ENCODE data around the gene MTMR10. TPM values are rescaled to one million over a fixed set of nuclear protein-coding genes. Genes with fewer than 3 reads are reported as not detected.

Gene MTMR10
- total RNA-seq, 3 donors from 2014 or later: 9.1 to 12.3 (median 10.8) TPM

- peaks cover 3% of the 10 kb centered on the region for H3K4me1 Mint-ChIP-seq (ENCODE audit: low read depth)
- DNase-seq: no peak
- no peaks in the 10 kb centered on the region for H3K9me3 Mint-ChIP-seq
- no peak overlapping the region for H3K4me3 Mint-ChIP-seq
- H3K27me3 Mint-ChIP-seq (ENCODE audit: low read depth): peaks cover 8% of the 10 kb centered on the region
- ATAC-seq: no peak
- no peaks in the 10 kb centered on the region for H3K36me3 Mint-ChIP-seq (ENCODE audit: insufficient read depth)
These were observed 29.7 kb upstream of the MTMR10 start for GRCh38 chr15:31021067-31021665.

GRCh38 chr15:31020542-31020941 is 29.1 kb upstream of the MTMR10 start:
- DNase-seq (no peak), ATAC-seq (no peak)
- H3K36me3 Mint-ChIP-seq (ENCODE audit: insufficient read depth): no peaks in the 10 kb centered on the region
- no peaks in the 10 kb centered on the region for H3K9me3 Mint-ChIP-seq
- peaks cover 8% of the 10 kb centered on the region for H3K27me3 Mint-ChIP-seq (ENCODE audit: low read depth)
- H3K4me3 Mint-ChIP-seq: no peak overlapping the region
- peaks cover 3% of the 10 kb centered on the region for H3K4me1 Mint-ChIP-seq (ENCODE audit: low read depth)

- no peak overlapping the region for H3K4me3 Mint-ChIP-seq
- peaks cover 5% of the 10 kb centered on the region for H3K27me3 Mint-ChIP-seq (ENCODE audit: low read depth)
- DNase-seq: no peak
- no peak for ATAC-seq
- H3K4me1 Mint-ChIP-seq (ENCODE audit: low read depth): peaks cover 6% of the 10 kb centered on the region
- no peaks in the 10 kb centered on the region for H3K9me3 Mint-ChIP-seq
- H3K36me3 Mint-ChIP-seq (ENCODE audit: insufficient read depth): no peaks in the 10 kb centered on the region
These were observed 28.6 kb upstream of the MTMR10 start for GRCh38 chr15:31019986-31020385.

DNA sequence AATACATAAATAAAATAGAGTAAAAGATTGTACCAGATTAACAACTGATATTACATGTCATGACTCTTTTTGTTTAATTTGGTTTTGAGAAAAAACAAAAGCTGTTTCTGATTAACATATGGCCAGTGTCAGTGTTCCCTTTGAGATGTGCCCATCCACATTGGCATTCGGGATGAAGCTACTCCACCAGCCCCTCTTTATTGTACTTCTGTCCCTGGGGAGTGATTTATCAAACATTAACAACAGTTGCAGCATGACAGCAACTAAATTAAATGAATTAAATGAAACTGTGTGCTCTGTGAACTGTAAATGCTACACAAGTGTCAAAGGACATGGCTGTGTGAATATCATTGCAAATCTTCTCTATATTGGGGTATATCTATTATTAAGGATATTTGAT is 25.9 kb upstream of the MTMR10 start:
- H3K36me3 Mint-ChIP-seq (ENCODE audit: insufficient read depth): peaks cover 4% of the 10 kb centered on the region
- H3K9me3 Mint-ChIP-seq: peaks cover 5% of the 10 kb centered on the region
- peaks cover 3% of the 10 kb centered on the region for H3K27me3 Mint-ChIP-seq (ENCODE audit: low read depth)
- peaks cover 17% of the 10 kb centered on the region for H3K4me1 Mint-ChIP-seq (ENCODE audit: low read depth)
- no peak overlapping the region for H3K4me3 Mint-ChIP-seq
- DNase-seq (no peak), ATAC-seq (no peak)

DNA sequence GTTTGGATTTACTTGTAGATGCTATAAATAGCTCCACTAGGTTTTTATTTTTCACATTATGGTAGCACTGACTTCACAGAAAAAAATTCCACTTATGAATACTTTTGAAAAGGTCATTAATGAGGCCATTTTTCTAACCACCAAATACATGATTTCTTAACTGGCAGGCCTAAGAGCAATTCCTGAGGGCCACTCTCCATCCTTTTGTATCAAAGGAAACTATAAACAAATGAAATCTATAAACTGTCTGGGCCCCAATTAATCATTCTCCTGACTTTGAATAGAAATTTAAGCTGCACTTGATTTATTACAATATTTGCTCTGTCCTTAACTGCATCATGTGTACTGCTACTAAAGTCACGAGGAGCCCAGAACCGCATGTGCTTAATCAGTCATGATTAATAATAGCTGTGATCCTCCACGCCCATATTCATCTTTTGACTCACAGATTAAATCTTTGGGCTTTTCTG is 25.1 kb upstream of the MTMR10 start:
- Mint-ChIP-seq H3K9me3 (peaks cover 11% of the 10 kb centered on the region), H3K4me1 (ENCODE audit: low read depth) (peaks cover 17% of the 10 kb centered on the region), H3K4me3 (no peak overlapping the region), H3K36me3 (ENCODE audit: insufficient read depth) (peaks cover 5% of the 10 kb centered on the region), H3K27me3 (ENCODE audit: low read depth) (peaks cover 3% of the 10 kb centered on the region)
- no peak for DNase-seq
- ATAC-seq: no peak

- Mint-ChIP-seq H3K9me3 (peaks cover 11% of the 10 kb centered on the region), H3K27me3 (ENCODE audit: low read depth) (peaks cover 3% of the 10 kb centered on the region), H3K4me1 (ENCODE audit: low read depth) (peaks cover 17% of the 10 kb centered on the region), H3K4me3 (no peak overlapping the region), H3K36me3 (ENCODE audit: insufficient read depth) (peaks cover 5% of the 10 kb centered on the region)
- ATAC-seq (no peak), DNase-seq (no peak)
These were observed 23.1 kb upstream of the MTMR10 start for GRCh38 chr15:31014608-31014925.

- Mint-ChIP-seq H3K27me3 (ENCODE audit: low read depth) (peaks cover 3% of the 10 kb centered on the region), H3K36me3 (ENCODE audit: insufficient read depth) (peaks cover 5% of the 10 kb centered on the region), H3K4me1 (ENCODE audit: low read depth) (peaks cover 17% of the 10 kb centered on the region), H3K4me3 (no peak overlapping the region), H3K9me3 (peaks cover 11% of the 10 kb centered on the region)
- ATAC-seq: peak in 1 of 2 donors; percentile 43
- no peak for DNase-seq
These were observed 22.6 kb upstream of the MTMR10 start for GRCh38 chr15:31013863-31014607.

DNA sequence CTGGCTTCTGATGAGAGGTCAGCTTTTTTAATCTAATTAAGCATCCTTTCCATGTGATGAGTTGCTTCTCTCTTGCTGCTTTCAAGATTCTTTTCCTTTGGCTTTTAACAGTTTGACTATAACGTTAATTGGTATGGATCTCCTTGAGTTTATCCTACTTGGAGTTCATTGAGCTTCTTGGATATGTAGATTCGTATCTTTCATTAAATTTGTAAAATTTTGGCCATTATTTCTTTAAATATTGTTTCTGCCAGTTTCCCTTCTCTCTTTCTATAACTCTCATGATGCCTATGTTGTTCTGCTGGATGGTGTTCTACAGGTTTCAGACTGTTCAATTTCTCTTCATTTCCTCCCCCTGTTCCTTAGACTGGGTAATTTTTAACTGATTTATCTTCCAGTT is 21.0 kb upstream of the MTMR10 start:
- H3K4me1 Mint-ChIP-seq (ENCODE audit: low read depth): peaks cover 17% of the 10 kb centered on the region
- peaks cover 11% of the 10 kb centered on the region for H3K9me3 Mint-ChIP-seq
- H3K27me3 Mint-ChIP-seq (ENCODE audit: low read depth): peaks cover 2% of the 10 kb centered on the region
- ATAC-seq (no peak), DNase-seq (no peak)
- peaks cover 5% of the 10 kb centered on the region for H3K36me3 Mint-ChIP-seq (ENCODE audit: insufficient read depth)
- no peak overlapping the region for H3K4me3 Mint-ChIP-seq

DNA sequence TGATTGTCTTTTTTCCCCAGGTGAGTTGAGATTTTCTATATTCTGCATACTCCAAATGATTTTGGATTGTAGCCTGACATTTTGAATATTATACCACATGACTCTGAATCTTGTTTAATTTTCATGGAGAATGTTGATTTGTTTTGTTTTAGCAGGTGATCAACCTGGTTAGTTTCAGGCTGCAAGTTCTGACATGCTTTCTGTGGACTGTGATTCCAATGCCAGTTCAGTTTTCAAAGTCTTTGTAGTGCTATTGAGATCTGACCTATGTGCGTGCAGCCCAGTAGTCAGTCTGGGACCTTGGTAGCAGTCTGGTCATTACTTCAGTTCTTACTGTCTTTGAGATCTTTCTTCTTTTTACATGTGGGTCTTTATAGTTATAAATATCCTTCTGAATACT is 18.6 kb upstream of the MTMR10 start:
- H3K4me3 Mint-ChIP-seq: no peak overlapping the region
- peaks cover 5% of the 10 kb centered on the region for H3K36me3 Mint-ChIP-seq (ENCODE audit: insufficient read depth)
- H3K4me1 Mint-ChIP-seq (ENCODE audit: low read depth): peaks cover 21% of the 10 kb centered on the region
- ATAC-seq: no peak
- H3K9me3 Mint-ChIP-seq: peaks cover 11% of the 10 kb centered on the region
- H3K27me3 Mint-ChIP-seq (ENCODE audit: low read depth): peaks cover 6% of the 10 kb centered on the region
- no peak for DNase-seq

DNA sequence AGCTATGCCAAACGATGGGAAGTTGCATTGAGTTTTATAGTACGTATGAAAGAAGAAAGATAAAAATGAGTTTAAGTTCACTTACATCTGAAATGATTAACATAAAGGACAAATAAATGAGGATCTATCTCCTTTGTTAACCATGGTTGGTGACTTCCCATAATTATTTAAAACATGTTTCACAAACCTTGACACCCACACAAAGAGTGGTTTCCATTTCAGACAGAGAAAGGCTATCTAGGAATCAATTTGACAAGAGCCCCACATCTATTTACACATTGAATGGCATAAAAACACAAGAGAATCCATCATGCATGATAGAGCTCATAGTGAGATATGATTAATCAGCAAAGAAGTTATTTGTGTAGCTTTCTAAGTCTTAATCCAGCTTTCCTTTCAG is 14.2 kb upstream of the MTMR10 start:
- DNase-seq (no peak), ATAC-seq (no peak)
- no peaks in the 10 kb centered on the region for H3K36me3 Mint-ChIP-seq (ENCODE audit: insufficient read depth)
- no peaks in the 10 kb centered on the region for H3K9me3 Mint-ChIP-seq
- no peak overlapping the region for H3K4me3 Mint-ChIP-seq
- H3K4me1 Mint-ChIP-seq (ENCODE audit: low read depth): peaks cover 14% of the 10 kb centered on the region
- peaks cover 15% of the 10 kb centered on the region for H3K27me3 Mint-ChIP-seq (ENCODE audit: low read depth)

- Mint-ChIP-seq H3K27me3 (ENCODE audit: low read depth) (peaks cover 15% of the 10 kb centered on the region), H3K36me3 (ENCODE audit: insufficient read depth) (no peaks in the 10 kb centered on the region), H3K4me3 (no peak overlapping the region), H3K4me1 (ENCODE audit: low read depth) (peaks cover 14% of the 10 kb centered on the region), H3K9me3 (no peaks in the 10 kb centered on the region)
- ATAC-seq (no peak), DNase-seq (no peak)
These were observed 12.8 kb upstream of the MTMR10 start for GRCh38 chr15:31004220-31004733.

GRCh38 chr15:31001702-31002101 is 10.3 kb upstream of the MTMR10 start:
- H3K4me1 Mint-ChIP-seq (ENCODE audit: low read depth): peaks cover 14% of the 10 kb centered on the region
- peaks cover 13% of the 10 kb centered on the region for H3K27me3 Mint-ChIP-seq (ENCODE audit: low read depth)
- DNase-seq (no peak), ATAC-seq (no peak)
- no peaks in the 10 kb centered on the region for H3K36me3 Mint-ChIP-seq (ENCODE audit: insufficient read depth)
- no peaks in the 10 kb centered on the region for H3K9me3 Mint-ChIP-seq
- H3K4me3 Mint-ChIP-seq: no peak overlapping the region

DNA sequence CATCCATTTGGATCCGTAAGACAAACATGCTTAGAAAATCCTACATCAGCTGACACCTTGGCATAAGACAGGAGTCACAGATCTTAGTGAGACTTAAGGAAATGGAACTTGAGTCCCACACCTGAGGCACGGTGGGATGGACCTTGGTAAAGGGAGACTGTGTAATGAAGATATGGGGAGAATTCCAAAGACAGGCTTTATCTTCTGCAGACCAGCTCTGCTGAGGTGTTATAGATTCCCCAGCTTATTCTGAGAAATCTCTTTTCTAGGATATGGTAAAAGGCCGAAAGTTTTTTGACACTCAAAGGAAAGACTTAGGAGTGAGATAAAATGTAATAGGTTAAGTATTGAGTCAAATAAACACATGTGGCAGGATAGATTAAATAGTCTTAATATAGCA is 8.3 kb upstream of the MTMR10 start:
- Mint-ChIP-seq H3K36me3 (ENCODE audit: insufficient read depth) (no peaks in the 10 kb centered on the region), H3K4me1 (ENCODE audit: low read depth) (peaks cover 7% of the 10 kb centered on the region), H3K9me3 (no peaks in the 10 kb centered on the region), H3K4me3 (no peak overlapping the region), H3K27me3 (ENCODE audit: low read depth) (peaks cover 11% of the 10 kb centered on the region)
- ATAC-seq (no peak), DNase-seq (no peak)

GRCh38 chr15:30997270-30997669 is 5.8 kb upstream of the MTMR10 start:
- ATAC-seq (no peak), DNase-seq (no peak)
- no peaks in the 10 kb centered on the region for H3K36me3 Mint-ChIP-seq (ENCODE audit: insufficient read depth)
- peaks cover 3% of the 10 kb centered on the region for H3K4me1 Mint-ChIP-seq (ENCODE audit: low read depth)
- H3K4me3 Mint-ChIP-seq: no peak overlapping the region
- no peaks in the 10 kb centered on the region for H3K9me3 Mint-ChIP-seq
- peaks cover 5% of the 10 kb centered on the region for H3K27me3 Mint-ChIP-seq (ENCODE audit: low read depth)

- no peak for ATAC-seq
- Mint-ChIP-seq H3K4me3 (peak overlapping the region; percentile 86), H3K4me1 (ENCODE audit: low read depth) (peaks cover 30% of the 10 kb centered on the region), H3K27me3 (ENCODE audit: low read depth) (no peaks in the 10 kb centered on the region), H3K36me3 (ENCODE audit: insufficient read depth) (peaks cover 2% of the 10 kb centered on the region), H3K9me3 (no peaks in the 10 kb centered on the region)
- DNase-seq: no peak
These were observed 929 bp upstream of the MTMR10 start for GRCh38 chr15:30992249-30992864.
